GM10248 (cell line): ENCODE data around the gene OXCT2.
"Not testable (repeated sequence)": the region's sequence is repeated elsewhere in the genome, so short reads cannot be mapped to it uniquely, and the experiment has no call there.

Experiments
- CTCF ChIA-PET: fragments of 300-600 bp; sonication (Branson Sonifier 250); formaldehyde crosslinking; extraction: SDS; loops from one replicate; lab custom pipeline; 2021; ENCODE audit warnings: antibody characterized with exemption; lab: Yijun Ruan, JAX
- POLR2A ChIA-PET: fragments of 350-650 bp; sonication (Branson Sonifier 250); formaldehyde crosslinking; extraction: SDS; loops from one replicate; lab custom pipeline; 2020; ENCODE audit warnings: antibody characterized with exemption; lab: Yijun Ruan, JAX
- DNase-seq: peaks from one replicate; pipeline ENCODE4 v3.0.0; 2012; ENCODE audit errors: extremely low spot score
- CTCF ChIP-seq: IDR thresholded peaks from 2 replicates; pipeline ENCODE4 v1.5.1; 2012; ENCODE audit warnings: mild to moderate bottlenecking, low read depth; ENCODE audit errors: extremely low read depth, missing control alignments, control extremely low read depth

The OXCT2 gene

GRCh38 chr1:39770100-39771021, 787 bp downstream of the OXCT2 start:
- CTCF ChIA-PET, POLR2A ChIA-PET: not testable (repeated sequence)
- peak; percentile 56 for DNase-seq

- CTCF ChIA-PET = interaction anchor here (1.1 kb wide), 1 partner anchor 29 kb away, joined by 4 read pairs; no protein-coding TSS in a partner anchor
- DNase-seq, POLR2A ChIA-PET: not testable (repeated sequence)
Measured at GRCh38 chr1:39769502-39769901, 1.6 kb downstream of the OXCT2 start.

GRCh38 chr1:39766466-39766865, 4.7 kb downstream of the OXCT2 start:
- CTCF ChIA-PET, POLR2A ChIA-PET, DNase-seq: not testable (repeated sequence)

GRCh38 chr1:39764512-39764911, 6.6 kb downstream of the OXCT2 start:
- CTCF ChIA-PET, DNase-seq, POLR2A ChIA-PET: not testable (repeated sequence)

DNA sequence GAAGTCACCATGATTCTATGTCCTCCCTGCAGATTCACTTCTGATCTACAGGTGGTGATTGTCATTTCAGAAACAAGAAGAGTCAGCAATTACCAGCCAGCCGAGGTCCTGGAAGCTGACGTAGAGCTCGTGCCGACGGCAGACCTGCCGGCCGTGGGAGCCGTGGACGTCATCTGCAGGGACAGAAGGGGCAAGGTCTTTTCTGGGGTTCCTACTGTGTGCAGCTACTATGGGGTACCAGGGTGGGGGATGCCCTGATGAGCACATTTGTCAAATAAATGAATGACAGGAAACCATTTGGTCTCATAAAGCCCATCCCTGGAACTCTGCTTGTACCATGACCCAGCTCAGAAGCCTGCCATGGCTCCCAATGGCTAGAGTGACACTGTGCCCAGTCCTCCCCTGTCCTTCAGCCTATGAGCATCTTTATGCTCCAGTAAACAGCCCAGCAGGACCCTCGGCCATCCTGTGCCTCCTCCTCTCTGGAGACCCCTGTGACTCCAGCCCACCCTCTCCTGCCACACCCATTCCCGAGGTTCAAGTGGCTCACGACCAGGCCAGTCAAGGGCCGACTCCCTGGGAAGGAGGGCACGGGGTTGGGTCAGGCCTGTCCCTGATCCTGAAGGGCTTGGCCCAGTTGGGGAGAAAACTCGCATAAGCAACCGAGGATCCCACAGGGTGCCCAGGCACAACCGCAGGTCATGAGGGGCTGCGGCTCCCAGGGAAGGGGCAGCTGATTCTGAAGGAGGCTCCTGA, 7.4 kb downstream of the OXCT2 start:
- POLR2A ChIA-PET, DNase-seq, CTCF ChIA-PET: not testable (repeated sequence)

DNA sequence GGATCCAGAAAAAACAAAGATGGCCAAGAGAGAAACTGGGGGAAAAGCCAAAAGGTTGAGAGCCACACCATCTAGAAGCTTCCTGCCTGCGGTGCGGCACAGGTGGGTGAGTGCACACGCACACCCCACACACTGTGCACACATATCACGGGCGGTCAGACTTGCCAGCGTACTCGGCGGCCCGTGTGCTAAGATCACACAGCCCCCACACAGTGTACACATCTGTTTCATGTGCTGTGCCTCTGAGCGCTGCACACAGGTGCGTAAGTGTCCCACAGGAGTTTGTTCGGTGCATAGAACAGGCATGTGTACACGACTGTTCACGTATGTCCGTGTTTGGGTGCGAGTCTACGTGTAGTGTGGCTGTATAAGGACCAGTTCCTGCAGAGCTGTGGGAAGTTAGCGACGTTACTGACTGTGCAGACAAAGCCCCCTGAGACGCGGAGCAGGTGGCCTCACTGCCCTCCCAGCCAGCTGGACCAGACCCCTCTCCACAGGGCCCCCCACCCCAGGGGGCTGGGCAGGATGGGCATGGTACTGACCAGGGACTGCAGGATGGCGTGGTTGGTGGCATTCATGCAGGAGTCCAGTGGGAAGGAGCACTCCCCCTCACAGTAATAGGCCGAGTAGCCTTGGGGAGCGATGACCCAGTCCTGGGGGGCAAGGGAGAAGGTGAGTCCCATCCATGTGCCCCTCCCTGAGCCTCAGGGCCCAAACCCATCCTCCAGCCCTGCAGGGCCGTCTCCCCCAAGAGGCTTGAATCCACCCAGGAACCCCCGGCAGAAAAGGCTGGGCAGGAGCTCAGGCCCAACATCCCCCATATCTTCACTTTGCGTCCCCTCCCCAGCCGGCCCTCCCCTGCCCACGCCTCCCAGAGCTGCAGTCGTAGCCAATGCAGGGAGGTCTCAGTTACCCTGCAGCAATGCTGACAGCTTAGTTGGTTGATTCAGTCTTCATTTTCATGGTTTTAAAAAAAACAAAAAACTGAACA, 8.3 kb downstream of the OXCT2 start:
- POLR2A ChIA-PET = no interaction called here

GRCh38 chr1:39761557-39762260, 9.4 kb downstream of the OXCT2 start:
- no peak for TF ChIP-seq CTCF
- CTCF ChIA-PET = no interaction called here
- POLR2A ChIA-PET = interaction anchor here (0.5 to 0.6 kb wide), 2 partner anchors 37 to 199 kb away, joined by 4 to 7 read pairs; no protein-coding TSS in a partner anchor
- no peak for DNase-seq

More for the DNA sequence above, 8.3 kb downstream of the OXCT2 start:
- TF ChIP-seq CTCF = no peak
- no peak for DNase-seq
- CTCF ChIA-PET = no interaction called here

DNA sequence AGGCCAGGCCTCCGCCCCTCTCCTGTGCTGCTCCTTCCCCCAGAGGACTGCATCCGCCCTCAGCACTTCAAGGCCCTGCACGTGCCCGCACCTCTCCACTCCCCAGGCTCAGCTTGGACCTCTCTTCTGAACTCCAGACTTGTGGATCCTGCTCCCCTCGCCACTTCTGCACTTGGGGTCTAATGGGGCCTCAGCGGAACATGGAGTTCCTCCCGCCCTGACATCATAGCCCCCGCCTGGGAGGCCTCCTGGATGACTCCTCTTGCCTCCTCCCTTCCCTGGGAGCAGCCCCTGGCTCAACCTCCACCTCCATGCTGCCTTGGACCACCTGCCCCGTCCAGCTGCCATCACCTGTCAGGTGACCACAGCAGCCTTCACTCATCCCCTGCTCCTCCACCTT, 10.1 kb downstream of the OXCT2 start:
- CTCF ChIA-PET = no interaction called here
- DNase-seq = no peak
- no peak for TF ChIP-seq CTCF
- POLR2A ChIA-PET = interaction anchor here (0.6 kb wide), 1 partner anchor 200 kb away, joined by 4 read pairs; no protein-coding TSS in a partner anchor
